Measurements from ENCODE around the gene CDC14A.

The CDC14A gene, protein sequence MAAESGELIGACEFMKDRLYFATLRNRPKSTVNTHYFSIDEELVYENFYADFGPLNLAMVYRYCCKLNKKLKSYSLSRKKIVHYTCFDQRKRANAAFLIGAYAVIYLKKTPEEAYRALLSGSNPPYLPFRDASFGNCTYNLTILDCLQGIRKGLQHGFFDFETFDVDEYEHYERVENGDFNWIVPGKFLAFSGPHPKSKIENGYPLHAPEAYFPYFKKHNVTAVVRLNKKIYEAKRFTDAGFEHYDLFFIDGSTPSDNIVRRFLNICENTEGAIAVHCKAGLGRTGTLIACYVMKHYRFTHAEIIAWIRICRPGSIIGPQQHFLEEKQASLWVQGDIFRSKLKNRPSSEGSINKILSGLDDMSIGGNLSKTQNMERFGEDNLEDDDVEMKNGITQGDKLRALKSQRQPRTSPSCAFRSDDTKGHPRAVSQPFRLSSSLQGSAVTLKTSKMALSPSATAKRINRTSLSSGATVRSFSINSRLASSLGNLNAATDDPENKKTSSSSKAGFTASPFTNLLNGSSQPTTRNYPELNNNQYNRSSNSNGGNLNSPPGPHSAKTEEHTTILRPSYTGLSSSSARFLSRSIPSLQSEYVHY

DNA sequence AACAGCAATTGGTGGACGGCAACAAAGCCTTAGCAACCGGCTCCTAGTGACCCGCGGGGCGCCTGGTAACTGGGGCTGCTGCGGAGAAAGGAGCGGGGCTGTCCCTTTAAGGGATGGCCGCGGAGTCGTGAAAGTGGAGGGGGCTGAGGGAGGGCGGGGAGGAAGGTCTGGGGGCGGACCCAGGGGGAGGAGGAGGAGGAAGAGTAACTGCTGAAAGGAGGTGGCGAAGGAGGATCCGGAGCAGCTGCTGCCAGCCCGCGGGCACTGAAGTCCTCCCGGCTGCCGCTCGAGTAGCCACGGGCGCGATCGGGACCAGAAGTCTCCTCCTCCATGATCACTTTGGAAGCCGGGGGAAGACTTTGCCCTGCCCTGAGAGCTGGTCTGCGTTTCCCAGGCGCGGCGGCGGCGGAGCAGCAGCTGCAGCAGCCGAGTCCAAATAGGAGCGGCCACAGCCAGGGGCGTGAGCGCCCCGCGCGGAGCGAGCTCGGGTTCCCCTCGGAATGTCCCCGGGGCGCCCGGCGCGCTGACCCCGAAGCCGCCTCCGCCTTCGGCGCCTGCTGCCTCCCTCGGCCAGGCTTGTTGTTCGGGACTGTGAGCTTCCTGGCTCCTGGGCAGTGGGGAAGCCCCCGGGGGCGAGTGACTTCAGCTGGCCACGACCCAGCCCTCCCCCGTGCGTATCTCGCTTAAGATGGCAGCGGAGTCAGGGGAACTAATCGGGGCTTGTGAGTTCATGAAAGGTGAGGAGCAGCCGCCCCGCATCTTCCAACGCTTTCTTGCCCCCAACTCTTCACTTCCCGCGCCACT lies at the start of gene CDC14A:
TSS of gene CDC14A (plus strand) at position 240 of the 804 bp plus-strand sequence. CDS start at position 689, 449 bp downstream.
- DNase-seq, result peak; percentile 95
- no peaks in the 10 kb centered on the region for H3K36me3 ChIP-seq
- TF ChIP-seq CTCF (IDR thresholded peaks at IDR 0.05; ENCODE audit: low read depth, low read length), result no peak

DNA sequence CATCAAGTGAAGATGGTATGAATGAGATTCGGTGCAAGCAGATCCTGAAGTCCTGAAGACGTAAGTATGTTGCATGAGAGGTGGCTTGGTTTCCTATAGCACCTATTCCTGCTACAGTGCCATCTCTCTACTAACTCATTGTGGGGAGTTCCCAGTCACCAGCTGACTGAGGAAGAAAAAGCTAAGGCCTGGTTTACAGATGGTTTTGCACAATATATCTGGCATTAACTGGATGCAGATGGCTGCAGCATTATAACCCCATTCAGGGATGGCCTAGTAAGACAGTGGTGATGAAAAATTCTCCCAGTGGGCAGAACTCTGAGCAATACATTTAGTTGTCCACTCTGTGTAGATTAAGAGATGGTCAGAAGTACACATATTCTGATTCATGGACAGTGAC lies 49.6 kb upstream of the CDC14A start:
- H3K27me3 ChIP-seq (ENCODE audit: insufficient read depth, low read depth, severe bottlenecking), result no peaks in the 10 kb centered on the region
- no peak overlapping the region for H3K27ac ChIP-seq
- no peak overlapping the region for H3K4me3 ChIP-seq (ENCODE audit: low read depth, low read length)
- H3K36me3 ChIP-seq, result no peaks in the 10 kb centered on the region
- no peak for DNase-seq
- no peaks in the 10 kb centered on the region for H3K9me3 ChIP-seq (ENCODE audit: severe bottlenecking)
- no peak for TF ChIP-seq CTCF (IDR thresholded peaks at IDR 0.05; ENCODE audit: low read depth, low read length)

More for the DNA sequence above, at the start of gene CDC14A:
- H3K27ac ChIP-seq, result peak within 1 kb of the TSS; percentile 95
- H3K4me3 ChIP-seq (ENCODE audit: low read depth, low read length), result peak within 1 kb of the TSS; percentile 73
- H3K9me3 ChIP-seq (ENCODE audit: severe bottlenecking), result no peaks in the 10 kb centered on the region
- H3K27me3 ChIP-seq (ENCODE audit: insufficient read depth, low read depth, severe bottlenecking), result no peaks in the 10 kb centered on the region

DNA sequence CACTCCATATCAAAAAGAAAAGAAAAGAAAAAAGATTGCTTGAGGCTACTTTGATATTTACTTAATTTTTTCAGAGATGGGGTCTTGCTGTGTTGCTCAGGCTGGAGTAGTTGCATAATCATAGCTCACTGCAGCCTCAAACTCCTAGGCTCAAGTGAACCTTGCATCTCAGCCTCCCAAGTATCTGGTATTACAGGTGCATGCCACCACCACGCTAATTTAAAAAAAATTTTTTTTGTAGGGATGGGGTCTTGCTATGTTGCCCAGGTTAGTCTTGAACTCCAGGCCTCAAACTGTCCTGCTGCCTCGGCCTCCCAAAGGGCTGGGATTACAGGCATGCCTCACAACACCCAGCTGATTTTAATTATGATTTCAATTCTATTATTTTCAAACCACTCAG lies 48.1 kb upstream of the CDC14A start:
- TF ChIP-seq CTCF (IDR thresholded peaks at IDR 0.05; ENCODE audit: low read depth, low read length), result no peak
- no peaks in the 10 kb centered on the region for H3K36me3 ChIP-seq
- H3K4me3 ChIP-seq (ENCODE audit: low read depth, low read length), result no peak overlapping the region
- no peaks in the 10 kb centered on the region for H3K27me3 ChIP-seq (ENCODE audit: insufficient read depth, low read depth, severe bottlenecking)
- H3K27ac ChIP-seq, result no peak overlapping the region
- no peaks in the 10 kb centered on the region for H3K9me3 ChIP-seq (ENCODE audit: severe bottlenecking)
- DNase-seq, result no peak

DNA sequence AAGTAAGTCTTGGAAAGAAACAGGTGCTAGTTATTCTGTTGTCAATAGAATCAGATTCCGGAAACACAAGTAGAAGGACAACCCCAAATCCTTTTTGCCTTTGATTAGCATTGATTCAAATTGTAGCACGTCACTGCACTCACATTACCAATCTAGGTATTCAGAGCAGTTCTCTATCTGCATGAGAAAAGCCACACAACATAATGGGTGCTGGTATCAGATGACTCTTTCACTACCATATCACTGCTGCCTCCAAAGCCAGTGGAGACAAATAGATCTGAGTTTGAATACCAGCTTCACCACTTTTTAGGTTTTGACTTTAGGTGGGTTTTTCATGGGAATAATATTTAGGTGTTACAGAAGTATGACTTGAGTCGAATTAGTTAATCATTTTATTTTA lies 47.4 kb upstream of the CDC14A start:
- Histone ChIP-seq H3K4me3 (ENCODE audit: low read depth, low read length) (no peak overlapping the region), H3K27me3 (ENCODE audit: insufficient read depth, low read depth, severe bottlenecking) (no peaks in the 10 kb centered on the region), H3K36me3 (no peaks in the 10 kb centered on the region), H3K9me3 (ENCODE audit: severe bottlenecking) (no peaks in the 10 kb centered on the region), H3K27ac (no peak overlapping the region)
- TF ChIP-seq CTCF (IDR thresholded peaks at IDR 0.05; ENCODE audit: low read depth, low read length), result no peak
- DNase-seq, result no peak

DNA sequence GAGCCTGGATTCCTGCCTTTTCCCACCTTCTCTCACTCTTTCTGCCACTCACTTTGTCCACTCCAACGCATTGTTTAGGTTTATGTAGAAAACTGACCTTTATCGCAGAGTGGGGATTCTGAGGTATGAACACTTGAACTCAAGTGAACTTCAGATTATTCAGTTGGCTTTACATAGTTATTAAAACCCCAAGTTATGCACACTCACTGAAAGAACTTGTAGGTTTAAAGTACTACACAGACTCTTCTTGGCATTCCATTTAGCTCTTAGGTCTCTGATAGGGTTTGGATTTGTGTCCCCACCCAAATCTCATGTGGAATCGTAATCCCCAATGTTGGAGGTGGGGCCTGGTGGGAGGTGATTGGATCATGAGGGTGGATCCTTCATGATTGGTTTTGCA lies 46.4 kb upstream of the CDC14A start:
- H3K4me3 ChIP-seq (ENCODE audit: low read depth, low read length), result no peak overlapping the region
- H3K9me3 ChIP-seq (ENCODE audit: severe bottlenecking), result no peaks in the 10 kb centered on the region
- H3K27me3 ChIP-seq (ENCODE audit: insufficient read depth, low read depth, severe bottlenecking), result no peaks in the 10 kb centered on the region
- no peak for TF ChIP-seq CTCF (IDR thresholded peaks at IDR 0.05; ENCODE audit: low read depth, low read length)
- no peak for DNase-seq
- H3K27ac ChIP-seq, result no peak overlapping the region
- H3K36me3 ChIP-seq, result no peaks in the 10 kb centered on the region

All from WERI-Rb-1 (cell line).